HCT116 (cell line): ENCODE data around the gene PPM1B. TPM values are rescaled to one million over a fixed set of nuclear protein-coding genes. Genes with fewer than 3 reads are reported as not detected.

Experiments used
- ATAC-seq: fragments of 200-7000 bp; cut with Tn5 transposase; 2 replicates; pipeline ENCODE4 v1.9.1; 2020; ENCODE audit warnings: mild to moderate bottlenecking, moderate library complexity
- BruUV-seq: library from RNA; stranded (reverse); fragments of 400-500 nt; replicated peaks from 2 replicates; lab custom pipeline; 2021; lab: Mats Ljungman, UMichigan
- CTCF ChIA-PET: fragments of 300-600 bp; sonication (Branson Sonifier 250); formaldehyde crosslinking; loops from one replicate; lab custom pipeline; 2021; ENCODE audit warnings: antibody characterized with exemption; lab: Charles Lee
- POLR2A ChIA-PET: fragments of 300-600, 350-600 bp; sonication (Branson Sonifier 250); formaldehyde crosslinking; loops from one replicate; lab custom pipeline; 2021; ENCODE audit warnings: antibody characterized with exemption; lab: Charles Lee
- RAD21 ChIA-PET, 2 experiments: fragments of 300-600 bp; sonication (Branson Sonifier 250); formaldehyde crosslinking; loops; one replicate each; lab custom pipeline; 2023; ENCODE audit warnings: low total read pairs in 2 of 2; ENCODE audit not compliant: uncharacterized antibody in 2 of 2, unreplicated experiment in 2 of 2, low non-redundant PET in 1 of 2; lab: Charles Lee
- DNase-seq: peaks from one replicate; pipeline ENCODE4 v3.0.0-alpha.2; 2010; ENCODE audit warnings: low read depth, low spot score
- H2AFZ ChIP-seq: fragments of 200-600 bp; shearing (Covaris generic), sonication (generic); 2 replicates; pipeline ENCODE4 v1.6.1; 2017; ENCODE audit warnings: low read depth, mixed run types, mixed read lengths, antibody characterized with exemption, low read length; ENCODE audit not compliant: poor library complexity, severe bottlenecking
- H3K27ac ChIP-seq: 2 replicates; pipeline ENCODE4 v1.5.1; 2012; ENCODE audit warnings: low read depth, low read length
- H3K27me3 ChIP-seq: fragments of 200-600 bp; sonication (generic); 2 replicates; pipeline ENCODE4 v1.6.1; 2016; ENCODE audit warnings: mixed run types, low read length, mixed read lengths; ENCODE audit not compliant: insufficient read depth
- H3K36me3 ChIP-seq, 2 experiments: fragments of 200-500 bp in 1 of 2; fragments of 200-600 bp in 1 of 2; sonication (Bioruptor generic) in 1 of 2; sonication (generic) in 1 of 2; 2 replicates each; pipeline versions ENCODE4 v1.5.1 to v1.6.1; 2014 to 2016; ENCODE audit warnings: low read length in 2 of 2, inconsistent platforms in 1 of 2, mixed read lengths in 1 of 2, mixed run types in 1 of 2; ENCODE audit not compliant: insufficient read depth in 2 of 2, control insufficient read depth in 1 of 2
- H3K4me1 ChIP-seq, 2 experiments: fragments of 200-600 bp in 1 of 2; sonication (generic) in 1 of 2; 2 replicates each; pipeline versions ENCODE4 v1.5.1 to v1.6.1; 2012 to 2017; ENCODE audit warnings: low read length in 2 of 2, inconsistent platforms in 1 of 2, mild to moderate bottlenecking in 1 of 2, mixed read lengths in 1 of 2, mixed run types in 1 of 2, moderate library complexity in 1 of 2; ENCODE audit not compliant: insufficient read depth in 2 of 2, control insufficient read depth in 1 of 2
- H3K4me2 ChIP-seq: fragments of 200-600 bp; sonication (generic); 2 replicates; pipeline ENCODE4 v1.6.1; 2017; ENCODE audit warnings: mixed run types, low read length, mixed read lengths
- H3K4me3 ChIP-seq, 2 experiments: fragments of 200-600 bp in 1 of 2; sonication (generic) in 1 of 2; replicated peaks in 1 of 2; 2 replicates each; pipeline ENCODE4 v1.5.1; 2011 to 2016; ENCODE audit warnings: low read length in 2 of 2, control low read depth in 1 of 2, low read depth in 1 of 2, mild to moderate bottlenecking in 1 of 2, mixed read lengths in 1 of 2, mixed run types in 1 of 2
- H3K79me2 ChIP-seq: fragments of 200-600 bp; sonication (generic); 2 replicates; pipeline ENCODE4 v1.6.1; 2017; ENCODE audit warnings: mild to moderate bottlenecking, mixed run types, low read length, moderate library complexity, mixed read lengths; ENCODE audit not compliant: insufficient read depth
- H3K9ac ChIP-seq: fragments of 200-600 bp; sonication (generic); 2 replicates; pipeline ENCODE4 v1.6.1; 2016; ENCODE audit warnings: low read length, mixed read lengths
- H3K9me2 ChIP-seq: fragments of 200-600 bp; sonication (generic), shearing (Covaris generic); 2 replicates; pipeline ENCODE4 v1.6.1; 2017; ENCODE audit warnings: mixed run types, mild to moderate bottlenecking, moderate library complexity; ENCODE audit not compliant: insufficient read depth
- H3K9me3 ChIP-seq, 2 experiments: fragments of 200-500 bp in 1 of 2; fragments of 200-600 bp in 1 of 2; sonication (Bioruptor generic) in 1 of 2; sonication (generic) in 1 of 2; 2 replicates each; pipeline ENCODE4 v1.6.1; 2014 to 2017; ENCODE audit warnings: low read length in 2 of 2, mixed read lengths in 2 of 2, inconsistent platforms in 1 of 2, low read depth in 1 of 2, mild to moderate bottlenecking in 1 of 2, mixed run types in 1 of 2, moderate library complexity in 1 of 2; ENCODE audit not compliant: control insufficient read depth in 1 of 2, insufficient read depth in 1 of 2
- H4K20me1 ChIP-seq: fragments of 200-600 bp; sonication (generic), shearing (Covaris generic); 2 replicates; pipeline ENCODE4 v1.6.1; 2017; ENCODE audit warnings: mixed run types, mild to moderate bottlenecking, moderate library complexity; ENCODE audit not compliant: insufficient read depth
- ATF3 ChIP-seq: IDR thresholded peaks from 2 replicates; pipeline ENCODE4 v1.6.1; 2012
- CBX3 ChIP-seq: IDR thresholded peaks from 2 replicates; pipeline ENCODE4 v1.6.1; 2012; ENCODE audit warnings: low read depth
- CEBPB ChIP-seq: IDR thresholded peaks from 2 replicates; pipeline ENCODE4 v1.6.1; 2012; ENCODE audit warnings: low read depth
- CTCF ChIP-seq, 3 experiments: fragments of 200-600 bp in 1 of 3; sonication (generic) in 1 of 3; IDR thresholded peaks in 2 of 3; conservative IDR thresholded peaks in 1 of 3; 2 replicates each; pipeline ENCODE4 v1.5.1; 2012 to 2017; ENCODE audit warnings: low read depth in 2 of 3, low read length in 2 of 3, antibody characterized with exemption in 1 of 3, borderline replicate concordance in 1 of 3, control low read depth in 1 of 3, mild to moderate bottlenecking in 1 of 3, mixed read lengths in 1 of 3, mixed run types in 1 of 3, moderate library complexity in 1 of 3; ENCODE audit not compliant: insufficient read depth in 1 of 3
- EGR1 ChIP-seq: IDR thresholded peaks from 2 replicates; pipeline ENCODE4 v1.6.1; 2012; ENCODE audit warnings: low read depth
- ELF1 ChIP-seq: IDR thresholded peaks from 2 replicates; pipeline ENCODE4 v1.6.1; 2012; ENCODE audit warnings: low read depth, borderline replicate concordance
- EZH2 ChIP-seq: fragments of 200-600 bp; sonication (generic); IDR thresholded peaks from 2 replicates; pipeline ENCODE4 v1.6.1; 2017; ENCODE audit warnings: antibody characterized with exemption, mixed run types
- EZH2phosphoT487 ChIP-seq: fragments of 200-600 bp; IDR thresholded peaks from 2 replicates; pipeline ENCODE4 v1.6.1; 2018; ENCODE audit warnings: antibody characterized with exemption, borderline replicate concordance
- FOSL1 ChIP-seq: IDR thresholded peaks from 2 replicates; pipeline ENCODE4 v1.6.1; 2012; ENCODE audit warnings: low read depth
- POLR2A ChIP-seq: IDR thresholded peaks from 2 replicates; pipeline ENCODE4 v1.7.0; 2011; ENCODE audit warnings: borderline replicate concordance; ENCODE audit not compliant: insufficient read depth, insufficient read length; ENCODE audit errors: extremely low read depth
- SIN3A ChIP-seq: IDR thresholded peaks from 2 replicates; pipeline ENCODE4 v1.6.1; 2012; ENCODE audit warnings: low read depth
- SRF ChIP-seq: IDR thresholded peaks from 2 replicates; pipeline ENCODE4 v1.6.1; 2012; ENCODE audit warnings: low read depth
- TCF7L2 ChIP-seq: IDR thresholded peaks from 2 replicates; pipeline ENCODE4 v1.7.0; 2011; ENCODE audit warnings: borderline replicate concordance, inconsistent platforms; ENCODE audit not compliant: insufficient read depth, insufficient read length; ENCODE audit errors: extremely low read depth
- YY1 ChIP-seq: IDR thresholded peaks from 2 replicates; pipeline ENCODE4 v1.6.1; 2011; ENCODE audit warnings: low read length, low read depth, moderate library complexity, mild to moderate bottlenecking; ENCODE audit not compliant: insufficient replicate concordance; ENCODE audit errors: extremely low read depth
- ZFX ChIP-seq: fragments of 450-650 bp; IDR thresholded peaks from 2 replicates; pipeline ENCODE4 v1.6.1; 2017
- ZNF274 ChIP-seq: fragments of 200-500 bp; sonication (Bioruptor generic); IDR thresholded peaks from 2 replicates; pipeline ENCODE4 v1.6.1; 2014; ENCODE audit warnings: mild to moderate bottlenecking, low read depth, low read length, inconsistent platforms
- intact Hi-C: fragments of 100-400 bp; cut with micrococcal nuclease; formaldehyde crosslinking; loops from 2 replicates; pipeline ENCODE4 v1.10.0; 2022
- total RNA-seq: library from RNA; stranded (reverse); gene quantifications from one replicate; pipeline ENCODE4 v1.2.1, GENCODE V29; 2021; ENCODE audit not compliant: unreplicated experiment

PPM1B gene
- total RNA-seq, 1 experiment from 2014 or later, result 36.9 TPM

- CTCF ChIA-PET, result no interaction called here
- TF ChIP-seq ATF3 (no peak), FOSL1 (no peak), ZNF274 (no peak), EGR1 (no peak), SRF (no peak), POLR2A (no peak), CEBPB (no peak), CBX3 (no peak), ZFX (no peak), TCF7L2 (no peak), SIN3A (no peak), EZH2 (no peak), YY1 (no peak), EZH2phosphoT487 (no peak), ELF1 (no peak), CTCF (IDR thresholded peaks at IDR 0.05 in 2 of 3, conservative IDR thresholded peaks at IDR 0.05 in 1 of 3; ENCODE audit: borderline replicate concordance in 1 of 3, insufficient read depth in 1 of 3, low read depth in 2 of 3, low read length in 2 of 3) (no peak)
- intact Hi-C loops, result no loop called here
These were observed 31.6 kb upstream of the PPM1B start for GRCh38 chr2:44137048-44137447.

More at GRCh38 chr2:44137048-44137447, 31.6 kb upstream of the PPM1B start:
- H3K27me3 ChIP-seq, result no peaks in the 10 kb centered on the region
- no peak overlapping the region for H3K4me2 ChIP-seq
- no peaks in the 10 kb centered on the region for H4K20me1 ChIP-seq
- H2AFZ ChIP-seq, result no peak overlapping the region
- H3K9me3 ChIP-seq, result no peaks in the 10 kb centered on the region
- H3K79me2 ChIP-seq, result no peaks in the 10 kb centered on the region
- H3K9me2 ChIP-seq, result no peaks in the 10 kb centered on the region
- BruUV-seq, result no TSS peak
- POLR2A ChIA-PET, result no interaction called here
- ATAC-seq (no peak), DNase-seq (no peak)
- no peak overlapping the region for H3K9ac ChIP-seq
- no peak overlapping the region for H3K4me3 ChIP-seq
- H3K4me1 ChIP-seq, result peaks cover 0 to 10% of the 10 kb centered on the region in 2 experiments; a peak in 1 of 4 replicates
- no peak overlapping the region for H3K27ac ChIP-seq
- H3K36me3 ChIP-seq, result no peaks in the 10 kb centered on the region
- RAD21 ChIA-PET, result no interaction called here
